ENCODE measurements around the gene EYS.

Gene EYS

DNA sequence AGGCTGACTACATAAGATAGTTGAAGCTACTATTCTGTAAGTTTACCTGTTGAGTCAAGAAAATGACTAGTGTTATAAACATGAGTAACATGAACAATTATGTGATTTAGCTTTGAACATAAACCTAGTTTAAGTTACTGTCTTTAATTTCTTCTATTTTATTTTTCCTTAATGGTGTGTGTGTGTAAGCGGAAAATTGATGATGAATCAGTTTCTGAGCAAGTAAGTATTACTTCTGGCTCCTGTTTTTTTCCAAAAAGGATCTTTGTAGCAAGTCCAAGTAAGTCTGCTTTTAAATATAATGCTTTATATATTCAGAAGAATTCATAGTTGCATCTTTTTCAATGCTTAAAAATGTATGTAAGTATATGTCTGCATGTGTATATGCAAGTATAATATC lies 786.8 kb downstream of the EYS start:
- no peaks in the 10 kb centered on the region for H3K9me3 ChIP-seq (ENCODE audit: insufficient read depth, low read length)
- H3K27me3 ChIP-seq (ENCODE audit: insufficient read depth, insufficient read length), result no peaks in the 10 kb centered on the region
- H3K4me3 ChIP-seq (ENCODE audit: insufficient read length, low read depth), result no peak overlapping the region
- DNase-seq (ENCODE audit: low read depth, low spot score), result no peak
- TF ChIP-seq SUZ12 (IDR thresholded peaks at IDR 0.05; ENCODE audit: extremely low read depth, insufficient read depth, insufficient read length), result no peak
- TF ChIP-seq ZNF274 (IDR thresholded peaks at IDR 0.05; ENCODE audit: low read depth, low read length), result no peak
- no peak for TF ChIP-seq YY1 (IDR thresholded peaks at IDR 0.05; ENCODE audit: insufficient read depth, insufficient read length)
- no peaks in the 10 kb centered on the region for H3K36me3 ChIP-seq (ENCODE audit: insufficient read depth, insufficient read length, low read length)
- H3K9ac ChIP-seq (ENCODE audit: insufficient read length, low read depth), result no peak overlapping the region
- H3K4me1 ChIP-seq (ENCODE audit: insufficient read depth, insufficient read length), result no peaks in the 10 kb centered on the region

DNA sequence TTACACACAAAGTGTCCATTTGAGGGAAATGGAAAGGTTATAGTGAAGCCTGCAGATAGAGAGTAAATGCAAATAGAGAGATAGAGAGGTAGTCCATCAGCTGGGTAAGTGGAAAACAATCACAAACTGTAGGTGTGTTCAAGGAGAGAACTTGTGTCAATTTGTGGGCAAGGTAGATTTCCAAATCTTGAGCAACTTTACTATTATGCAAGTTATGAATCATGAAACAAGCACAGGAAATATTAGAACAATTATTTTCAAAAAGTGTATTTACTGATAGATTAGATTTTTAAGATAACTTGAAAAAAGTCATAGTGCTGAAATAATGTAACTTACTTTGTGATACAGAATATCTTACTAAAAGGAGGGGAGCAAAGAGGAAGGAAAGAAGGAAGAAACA lies 792.9 kb downstream of the EYS start:
- no peaks in the 10 kb centered on the region for H3K27me3 ChIP-seq (ENCODE audit: insufficient read depth, insufficient read length)
- DNase-seq (ENCODE audit: low read depth, low spot score), result no peak
- H3K4me1 ChIP-seq (ENCODE audit: insufficient read depth, insufficient read length), result no peaks in the 10 kb centered on the region
- H3K9ac ChIP-seq (ENCODE audit: insufficient read length, low read depth), result no peak overlapping the region
- H3K4me3 ChIP-seq (ENCODE audit: insufficient read length, low read depth), result no peak overlapping the region
- TF ChIP-seq ZNF274 (IDR thresholded peaks at IDR 0.05; ENCODE audit: low read depth, low read length) (no peak), YY1 (IDR thresholded peaks at IDR 0.05; ENCODE audit: insufficient read depth, insufficient read length) (no peak), SUZ12 (IDR thresholded peaks at IDR 0.05; ENCODE audit: extremely low read depth, insufficient read depth, insufficient read length) (no peak)
- H3K36me3 ChIP-seq (ENCODE audit: insufficient read depth, insufficient read length, low read length), result no peaks in the 10 kb centered on the region
- no peaks in the 10 kb centered on the region for H3K9me3 ChIP-seq (ENCODE audit: insufficient read depth, low read length)

DNA sequence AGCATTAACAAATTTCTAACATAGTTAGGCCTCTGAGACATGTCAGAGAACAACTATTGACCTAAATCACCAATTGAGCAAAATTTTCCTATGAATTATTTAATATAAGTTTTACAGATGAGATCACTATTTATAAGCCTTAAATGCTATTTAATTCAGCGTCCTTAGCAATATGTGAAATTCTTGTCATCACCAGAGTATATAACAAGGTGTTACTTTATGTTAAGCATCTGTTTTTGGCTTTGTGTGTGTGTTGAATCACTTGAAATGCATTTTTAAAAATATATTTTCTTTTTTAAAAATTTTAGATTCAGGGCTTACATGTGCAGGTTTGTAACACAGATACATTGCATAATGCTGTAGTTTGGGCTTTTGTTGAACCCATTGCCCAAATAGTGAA lies 794.1 kb downstream of the EYS start:
- no peaks in the 10 kb centered on the region for H3K9me3 ChIP-seq (ENCODE audit: insufficient read depth, low read length)
- DNase-seq (ENCODE audit: low read depth, low spot score), result no peak
- TF ChIP-seq SUZ12 (IDR thresholded peaks at IDR 0.05; ENCODE audit: extremely low read depth, insufficient read depth, insufficient read length), result no peak
- no peak for TF ChIP-seq YY1 (IDR thresholded peaks at IDR 0.05; ENCODE audit: insufficient read depth, insufficient read length)
- no peak for TF ChIP-seq ZNF274 (IDR thresholded peaks at IDR 0.05; ENCODE audit: low read depth, low read length)
- no peak overlapping the region for H3K9ac ChIP-seq (ENCODE audit: insufficient read length, low read depth)
- H3K4me1 ChIP-seq (ENCODE audit: insufficient read depth, insufficient read length), result no peaks in the 10 kb centered on the region
- no peaks in the 10 kb centered on the region for H3K27me3 ChIP-seq (ENCODE audit: insufficient read depth, insufficient read length)
- no peak overlapping the region for H3K4me3 ChIP-seq (ENCODE audit: insufficient read length, low read depth)
- no peaks in the 10 kb centered on the region for H3K36me3 ChIP-seq (ENCODE audit: insufficient read depth, insufficient read length, low read length)

DNA sequence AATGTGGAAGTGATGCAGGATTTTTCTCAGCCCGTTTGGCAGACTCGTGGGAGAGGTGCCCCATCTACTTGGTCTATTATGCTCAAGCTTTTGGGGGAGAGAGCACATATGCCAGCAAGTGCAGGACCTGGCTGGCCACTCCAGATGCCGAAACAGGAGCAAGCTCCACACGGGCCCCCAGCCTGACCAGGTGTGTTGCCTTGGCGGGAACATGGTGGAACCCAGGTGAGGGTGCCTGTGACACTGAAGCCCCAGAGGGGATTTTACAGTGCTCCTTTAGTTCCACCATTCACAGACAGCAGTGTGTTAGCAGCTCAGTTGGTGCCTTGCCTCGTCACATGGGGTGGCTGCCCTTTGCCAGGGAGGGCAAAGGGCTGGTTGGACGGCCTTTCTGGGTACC lies 798.9 kb downstream of the EYS start:
- Histone ChIP-seq H3K4me1 (ENCODE audit: insufficient read depth, insufficient read length) (no peaks in the 10 kb centered on the region), H3K4me3 (ENCODE audit: insufficient read length, low read depth) (no peak overlapping the region), H3K36me3 (ENCODE audit: insufficient read depth, insufficient read length, low read length) (no peaks in the 10 kb centered on the region), H3K9ac (ENCODE audit: insufficient read length, low read depth) (no peak overlapping the region), H3K9me3 (ENCODE audit: insufficient read depth, low read length) (no peaks in the 10 kb centered on the region), H3K27me3 (ENCODE audit: insufficient read depth, insufficient read length) (no peaks in the 10 kb centered on the region)
- TF ChIP-seq YY1 (IDR thresholded peaks at IDR 0.05; ENCODE audit: insufficient read depth, insufficient read length) (no peak), SUZ12 (IDR thresholded peaks at IDR 0.05; ENCODE audit: extremely low read depth, insufficient read depth, insufficient read length) (no peak), ZNF274 (IDR thresholded peaks at IDR 0.05; ENCODE audit: low read depth, low read length) (no peak)
- no peak for DNase-seq (ENCODE audit: low read depth, low spot score)

DNA sequence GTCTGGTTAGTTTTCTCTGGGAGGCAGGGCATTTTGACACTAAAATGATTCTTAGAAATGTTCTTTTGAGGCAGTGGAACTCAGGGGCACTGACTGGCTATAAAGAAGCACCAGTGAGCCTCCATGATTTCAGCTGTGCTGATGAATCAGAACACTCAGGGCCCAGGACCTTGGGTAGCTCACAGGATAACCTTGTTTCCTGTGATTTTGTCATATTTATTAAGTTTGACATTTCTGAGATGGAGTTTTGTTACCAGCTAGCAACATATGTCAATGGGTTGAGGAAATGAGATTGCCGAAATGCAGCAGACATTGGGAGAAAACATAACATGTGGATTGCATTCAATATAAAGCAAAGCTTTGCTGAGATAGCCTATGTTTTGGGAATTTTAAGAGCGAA lies 802.4 kb downstream of the EYS start:
- no peaks in the 10 kb centered on the region for H3K4me1 ChIP-seq (ENCODE audit: insufficient read depth, insufficient read length)
- no peak for TF ChIP-seq ZNF274 (IDR thresholded peaks at IDR 0.05; ENCODE audit: low read depth, low read length)
- TF ChIP-seq SUZ12 (IDR thresholded peaks at IDR 0.05; ENCODE audit: extremely low read depth, insufficient read depth, insufficient read length), result no peak
- TF ChIP-seq YY1 (IDR thresholded peaks at IDR 0.05; ENCODE audit: insufficient read depth, insufficient read length), result no peak
- H3K27me3 ChIP-seq (ENCODE audit: insufficient read depth, insufficient read length), result no peaks in the 10 kb centered on the region
- no peak for DNase-seq (ENCODE audit: low read depth, low spot score)
- no peak overlapping the region for H3K4me3 ChIP-seq (ENCODE audit: insufficient read length, low read depth)
- no peak overlapping the region for H3K9ac ChIP-seq (ENCODE audit: insufficient read length, low read depth)
- H3K36me3 ChIP-seq (ENCODE audit: insufficient read depth, insufficient read length, low read length), result no peaks in the 10 kb centered on the region
- H3K9me3 ChIP-seq (ENCODE audit: insufficient read depth, low read length), result no peaks in the 10 kb centered on the region

DNA sequence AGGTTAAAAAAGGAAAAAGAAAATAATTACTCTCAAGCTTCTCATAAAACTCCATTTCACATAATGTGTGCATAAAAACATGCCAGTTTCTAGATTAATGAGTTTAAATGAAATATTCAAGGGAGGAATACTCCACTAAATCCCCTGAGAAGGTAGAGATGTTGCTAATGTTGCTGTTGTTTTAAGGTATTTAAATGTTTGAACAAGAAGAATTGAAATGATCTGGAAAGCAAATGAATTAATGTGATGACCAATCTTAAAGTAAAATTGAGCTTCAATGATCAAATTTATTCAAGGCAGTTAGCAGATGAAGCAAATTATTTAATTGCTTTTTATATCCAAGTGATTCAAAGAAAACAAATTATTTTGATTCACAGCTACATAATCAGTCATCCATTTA lies 804.4 kb downstream of the EYS start:
- Histone ChIP-seq H3K27me3 (ENCODE audit: insufficient read depth, insufficient read length) (no peaks in the 10 kb centered on the region), H3K36me3 (ENCODE audit: insufficient read depth, insufficient read length, low read length) (no peaks in the 10 kb centered on the region), H3K9ac (ENCODE audit: insufficient read length, low read depth) (no peak overlapping the region), H3K4me3 (ENCODE audit: insufficient read length, low read depth) (no peak overlapping the region), H3K4me1 (ENCODE audit: insufficient read depth, insufficient read length) (no peaks in the 10 kb centered on the region), H3K9me3 (ENCODE audit: insufficient read depth, low read length) (no peaks in the 10 kb centered on the region)
- TF ChIP-seq YY1 (IDR thresholded peaks at IDR 0.05; ENCODE audit: insufficient read depth, insufficient read length) (no peak), SUZ12 (IDR thresholded peaks at IDR 0.05; ENCODE audit: extremely low read depth, insufficient read depth, insufficient read length) (no peak), ZNF274 (IDR thresholded peaks at IDR 0.05; ENCODE audit: low read depth, low read length) (no peak)
- no peak for DNase-seq (ENCODE audit: low read depth, low spot score)

DNA sequence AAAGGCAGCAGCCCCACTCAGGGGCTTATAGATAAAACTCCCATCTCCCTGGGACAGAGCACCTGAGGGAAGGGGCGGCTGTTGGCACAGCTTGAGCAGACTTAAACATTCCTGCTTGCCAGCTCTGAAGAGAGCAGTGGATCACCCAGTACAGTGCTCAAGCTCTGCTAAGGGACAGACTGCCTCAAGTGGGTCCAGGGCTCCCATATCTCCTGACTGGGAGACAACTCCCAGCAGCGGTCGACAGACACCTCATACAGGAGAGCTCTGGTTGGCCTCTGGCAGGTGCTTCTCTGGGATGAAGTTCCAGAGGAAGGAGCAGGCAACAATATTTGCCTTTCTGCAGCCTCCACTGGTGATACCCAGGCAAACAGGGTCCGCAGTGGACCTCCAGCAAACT lies 810.1 kb downstream of the EYS start:
- Histone ChIP-seq H3K9ac (ENCODE audit: insufficient read length, low read depth) (no peak overlapping the region), H3K9me3 (ENCODE audit: insufficient read depth, low read length) (no peaks in the 10 kb centered on the region), H3K4me1 (ENCODE audit: insufficient read depth, insufficient read length) (no peaks in the 10 kb centered on the region), H3K27me3 (ENCODE audit: insufficient read depth, insufficient read length) (no peaks in the 10 kb centered on the region), H3K4me3 (ENCODE audit: insufficient read length, low read depth) (no peak overlapping the region), H3K36me3 (ENCODE audit: insufficient read depth, insufficient read length, low read length) (no peaks in the 10 kb centered on the region)
- TF ChIP-seq YY1 (IDR thresholded peaks at IDR 0.05; ENCODE audit: insufficient read depth, insufficient read length) (no peak), ZNF274 (IDR thresholded peaks at IDR 0.05; ENCODE audit: low read depth, low read length) (no peak), SUZ12 (IDR thresholded peaks at IDR 0.05; ENCODE audit: extremely low read depth, insufficient read depth, insufficient read length) (no peak)
- DNase-seq (ENCODE audit: low read depth, low spot score), result no peak

DNA sequence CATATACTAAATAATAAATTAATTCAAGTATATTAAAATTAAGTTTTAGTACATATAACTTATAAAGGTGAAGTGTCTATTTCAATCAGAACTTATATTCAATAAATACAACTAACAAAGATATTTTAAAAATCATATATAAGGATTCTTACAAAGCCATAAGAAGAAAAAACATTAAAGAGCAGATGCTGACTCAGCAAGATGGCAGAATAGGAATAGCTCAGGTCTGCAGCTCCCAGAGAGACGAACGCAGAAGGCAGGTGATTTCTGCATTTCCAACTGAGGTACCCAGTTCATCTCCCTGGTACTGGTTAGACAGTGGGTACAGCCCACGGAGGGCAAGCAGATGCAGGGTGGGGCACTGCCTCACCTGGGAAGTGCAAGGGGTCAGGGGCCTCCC lies 811.1 kb downstream of the EYS start:
- Histone ChIP-seq H3K9ac (ENCODE audit: insufficient read length, low read depth) (no peak overlapping the region), H3K4me3 (ENCODE audit: insufficient read length, low read depth) (no peak overlapping the region), H3K9me3 (ENCODE audit: insufficient read depth, low read length) (no peaks in the 10 kb centered on the region), H3K4me1 (ENCODE audit: insufficient read depth, insufficient read length) (no peaks in the 10 kb centered on the region), H3K36me3 (ENCODE audit: insufficient read depth, insufficient read length, low read length) (no peaks in the 10 kb centered on the region), H3K27me3 (ENCODE audit: insufficient read depth, insufficient read length) (no peaks in the 10 kb centered on the region)
- TF ChIP-seq ZNF274 (IDR thresholded peaks at IDR 0.05; ENCODE audit: low read depth, low read length), result no peak
- no peak for TF ChIP-seq YY1 (IDR thresholded peaks at IDR 0.05; ENCODE audit: insufficient read depth, insufficient read length)
- no peak for TF ChIP-seq SUZ12 (IDR thresholded peaks at IDR 0.05; ENCODE audit: extremely low read depth, insufficient read depth, insufficient read length)
- DNase-seq (ENCODE audit: low read depth, low spot score), result no peak
